Measurements from ENCODE around the gene ANKRD45.
"Not testable (repeated sequence)": the region's sequence is repeated elsewhere in the genome, so short reads cannot be mapped to it uniquely, and the experiment has no call there.

The ANKRD45 gene

GRCh38 chr1:173573596-173573995 lies 96.1 kb downstream of the ANKRD45 start:
- TF ChIP-seq CTCF (conservative IDR thresholded peaks at IDR 0.05), result no peak
- TF ChIP-seq ZFX (IDR thresholded peaks at IDR 0.05), result no peak
- no peak overlapping the region for H3K27ac ChIP-seq

DNA sequence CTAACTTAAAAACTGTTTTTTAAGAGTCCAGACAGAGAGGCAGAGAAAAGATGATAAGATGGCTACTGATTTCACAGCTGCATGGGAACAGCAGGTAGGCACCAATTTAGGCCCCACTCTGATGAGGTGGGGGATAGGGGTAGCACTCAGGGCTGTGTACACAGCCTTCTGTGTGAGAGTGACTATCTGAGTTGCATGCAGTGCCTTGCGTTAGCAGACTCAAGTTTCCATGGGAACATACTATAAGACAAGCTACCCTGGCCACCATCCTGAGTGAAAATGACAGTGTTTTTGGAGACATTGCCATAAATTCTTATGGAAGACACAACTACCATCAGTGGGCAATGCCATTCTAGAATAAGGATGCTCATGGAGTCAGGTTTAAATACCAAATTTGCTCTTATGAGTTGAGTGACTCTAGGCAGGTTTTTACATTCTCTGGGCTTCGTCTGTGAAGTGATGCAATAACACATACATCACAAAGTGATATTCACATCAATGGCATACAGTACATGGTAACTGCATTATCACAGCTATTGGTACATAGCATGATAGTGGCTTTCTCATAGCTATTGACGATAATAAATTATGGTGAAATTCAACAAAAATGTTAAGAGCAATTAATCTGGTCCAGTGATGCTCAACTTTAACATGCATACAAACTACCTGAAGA lies 97.3 kb downstream of the ANKRD45 start:
- H3K27ac ChIP-seq, result no peak overlapping the region
- TF ChIP-seq ZFX (IDR thresholded peaks at IDR 0.05), result no peak
- TF ChIP-seq CTCF (conservative IDR thresholded peaks at IDR 0.05), result no peak

DNA sequence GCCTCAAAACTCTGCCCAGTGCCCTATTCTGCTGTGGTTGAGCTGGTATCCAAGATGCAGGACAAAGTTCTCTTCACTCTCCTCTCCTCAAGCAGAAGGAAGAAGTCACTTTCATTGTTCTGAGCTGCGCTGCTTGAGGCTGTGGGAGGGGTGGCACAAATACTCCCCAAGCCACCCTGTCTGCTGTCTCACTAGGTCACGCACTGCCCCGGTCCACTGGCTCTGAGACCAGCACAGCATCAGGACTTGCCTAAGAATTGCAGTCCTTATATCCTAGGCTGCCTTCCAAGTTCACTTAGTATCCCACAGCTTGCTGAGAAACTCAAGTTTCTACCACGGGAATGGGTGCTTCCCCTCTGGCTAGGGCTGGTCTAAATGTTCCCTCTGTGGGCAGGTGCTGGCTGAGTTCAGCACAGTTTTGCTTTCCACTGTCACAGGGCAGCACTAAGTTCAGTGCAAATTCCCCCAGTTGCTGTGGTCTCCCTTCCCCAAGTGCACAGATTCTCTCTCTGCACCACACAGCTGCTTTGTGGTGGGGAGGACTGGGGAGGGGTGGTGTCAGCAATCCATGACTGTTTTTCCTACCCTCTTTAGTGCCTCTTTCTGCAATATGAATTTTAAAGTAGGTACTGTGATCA lies 99.2 kb downstream of the ANKRD45 start:
- TF ChIP-seq CTCF (conservative IDR thresholded peaks at IDR 0.05) (no peak), ZFX (IDR thresholded peaks at IDR 0.05) (no peak)
- H3K27ac ChIP-seq, result no peak overlapping the region

- TF ChIP-seq ZFX (IDR thresholded peaks at IDR 0.05) (no peak), CTCF (conservative IDR thresholded peaks at IDR 0.05) (no peak)
- H3K27ac ChIP-seq, result no peak overlapping the region
These were observed 101.2 kb downstream of the ANKRD45 start for GRCh38 chr1:173568483-173568882.

- not testable (repeated sequence) for H3K27ac ChIP-seq
These were observed 105.8 kb downstream of the ANKRD45 start for GRCh38 chr1:173563846-173564245.

GRCh38 chr1:173562813-173563212 lies 106.8 kb downstream of the ANKRD45 start:
- peak; percentile 19 for TF ChIP-seq CTCF (conservative IDR thresholded peaks at IDR 0.05)
- no peak for TF ChIP-seq ZFX (IDR thresholded peaks at IDR 0.05)
- no peak overlapping the region for H3K27ac ChIP-seq

DNA sequence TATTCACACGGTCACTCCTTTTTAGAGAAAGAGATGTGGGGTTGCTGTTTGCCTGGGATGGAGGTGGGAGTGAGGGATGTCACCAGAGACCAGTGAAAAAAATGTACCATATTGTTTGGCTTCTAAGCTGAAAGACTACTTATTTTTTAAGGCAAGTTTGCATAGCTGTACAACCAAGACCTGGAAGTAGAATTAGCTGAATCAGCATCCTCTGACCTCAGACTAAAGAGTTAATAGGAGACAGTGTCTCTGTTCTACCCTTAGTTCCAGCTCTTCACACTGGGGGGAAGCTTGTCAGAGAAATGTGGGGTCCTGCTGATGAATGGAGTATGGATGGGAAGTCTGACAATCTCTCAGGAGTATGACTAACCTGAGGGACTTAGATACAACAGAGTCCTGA lies 108.4 kb downstream of the ANKRD45 start:
- H3K27ac ChIP-seq, result no peak overlapping the region
- TF ChIP-seq ZFX (IDR thresholded peaks at IDR 0.05), result no peak
- TF ChIP-seq CTCF (conservative IDR thresholded peaks at IDR 0.05), result no peak
